Testis (tissue), 2 donors: Measurements from ENCODE around the gene TAF13.

ENCODE experiments used
- POLR2A ChIP-seq: fragments of 450-650 bp; IDR thresholded peaks from one replicate; pipeline ENCODE4 v1.6.1; 2017; ENCODE audit warnings: antibody characterized with exemption, mild to moderate bottlenecking, moderate library complexity
- TF ChIP-seq, protein P1 (sequence below), 3 experiments: fragments of 450-650 bp in 2 of 3; fragments of 200-600 bp in 1 of 3; sonication (generic) in 1 of 3; IDR thresholded peaks; one replicate each; pipeline ENCODE4 v1.5.1; 2016 to 2019; ENCODE audit warnings: antibody characterized with exemption in 3 of 3, mild to moderate bottlenecking in 2 of 3, moderate library complexity in 1 of 3

DNA sequence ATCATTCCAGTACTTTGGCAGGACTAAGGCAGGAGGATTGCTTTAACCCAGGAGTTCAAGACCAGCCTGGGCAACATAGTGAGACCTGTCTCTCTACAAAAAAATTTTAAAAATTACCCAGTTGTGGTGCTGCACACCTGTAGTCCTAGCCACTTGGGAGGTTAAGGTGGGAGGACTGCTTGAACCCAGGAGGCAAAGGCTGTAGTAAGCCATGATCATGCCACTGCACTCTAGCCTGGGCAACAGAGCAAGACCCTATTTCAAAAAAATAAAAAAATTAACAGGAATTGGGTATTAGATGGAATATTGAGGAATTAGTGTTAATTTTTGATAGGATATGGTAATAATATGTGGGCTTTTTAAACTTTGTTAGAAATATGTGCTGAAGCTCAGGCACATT, 16.8 kb downstream of the TAF13 start:
- TF ChIP-seq, protein P1, sequence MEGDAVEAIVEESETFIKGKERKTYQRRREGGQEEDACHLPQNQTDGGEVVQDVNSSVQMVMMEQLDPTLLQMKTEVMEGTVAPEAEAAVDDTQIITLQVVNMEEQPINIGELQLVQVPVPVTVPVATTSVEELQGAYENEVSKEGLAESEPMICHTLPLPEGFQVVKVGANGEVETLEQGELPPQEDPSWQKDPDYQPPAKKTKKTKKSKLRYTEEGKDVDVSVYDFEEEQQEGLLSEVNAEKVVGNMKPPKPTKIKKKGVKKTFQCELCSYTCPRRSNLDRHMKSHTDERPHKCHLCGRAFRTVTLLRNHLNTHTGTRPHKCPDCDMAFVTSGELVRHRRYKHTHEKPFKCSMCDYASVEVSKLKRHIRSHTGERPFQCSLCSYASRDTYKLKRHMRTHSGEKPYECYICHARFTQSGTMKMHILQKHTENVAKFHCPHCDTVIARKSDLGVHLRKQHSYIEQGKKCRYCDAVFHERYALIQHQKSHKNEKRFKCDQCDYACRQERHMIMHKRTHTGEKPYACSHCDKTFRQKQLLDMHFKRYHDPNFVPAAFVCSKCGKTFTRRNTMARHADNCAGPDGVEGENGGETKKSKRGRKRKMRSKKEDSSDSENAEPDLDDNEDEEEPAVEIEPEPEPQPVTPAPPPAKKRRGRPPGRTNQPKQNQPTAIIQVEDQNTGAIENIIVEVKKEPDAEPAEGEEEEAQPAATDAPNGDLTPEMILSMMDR (IDR thresholded peaks at IDR 0.05) = no peak
- TF ChIP-seq POLR2A = no peak
